Inflammatory macrophage treated with lipopolysaccharide for 1 hour (primary cell): ENCODE data around the gene KNSTRN.

Experiments used
- DNase-seq, 2 donors: peaks; one replicate each; pipeline ENCODE4 v3.0.0-alpha.2; 2020 to 2022

Gene KNSTRN

GRCh38 chr15:40346579-40347558 is 35.7 kb upstream of the KNSTRN start:
- DNase-seq = no peak

- DNase-seq = no peak
Observed at GRCh38 chr15:40347559-40348473, 34.7 kb upstream of the KNSTRN start.

- DNase-seq = no peak
Observed at GRCh38 chr15:40348474-40348870, 34.0 kb upstream of the KNSTRN start.

- DNase-seq = no peak
Observed at GRCh38 chr15:40349163-40349562, 33.4 kb upstream of the KNSTRN start.

GRCh38 chr15:40352281-40352901 is 30.1 kb upstream of the KNSTRN start:
- no peak for DNase-seq

- no peak for DNase-seq
Observed at GRCh38 chr15:40353697-40354096, 28.8 kb upstream of the KNSTRN start.

- DNase-seq = no peak
Observed at GRCh38 chr15:40354408-40355171, 27.9 kb upstream of the KNSTRN start.

- no peak for DNase-seq
Observed at GRCh38 chr15:40355976-40356585, 26.4 kb upstream of the KNSTRN start.

- no peak for DNase-seq
Observed at GRCh38 chr15:40357246-40357645, 25.3 kb upstream of the KNSTRN start.

- DNase-seq = peak; percentile 71 to 90
Observed at GRCh38 chr15:40357723-40358470, 24.6 kb upstream of the KNSTRN start, which contains the start of gene DISP2. DISP2 (plus strand) TSS chr15:40358219; CDS start chr15:40358322, 103 bp downstream.

GRCh38 chr15:40358471-40359353 is 23.8 kb upstream of the KNSTRN start:
- DNase-seq = no peak

- no peak for DNase-seq
Observed at GRCh38 chr15:40360015-40360414, 22.5 kb upstream of the KNSTRN start.

- no peak for DNase-seq
Observed at GRCh38 chr15:40361640-40362039, 20.9 kb upstream of the KNSTRN start.

- DNase-seq = no peak
Observed at GRCh38 chr15:40363611-40364010, 18.9 kb upstream of the KNSTRN start.

- no peak for DNase-seq
Observed at GRCh38 chr15:40364251-40364650, 18.3 kb upstream of the KNSTRN start.

GRCh38 chr15:40365016-40365415 is 17.5 kb upstream of the KNSTRN start:
- DNase-seq = no peak

GRCh38 chr15:40365624-40366456 is 16.7 kb upstream of the KNSTRN start:
- DNase-seq = no peak

GRCh38 chr15:40366457-40367370 is 15.8 kb upstream of the KNSTRN start:
- no peak for DNase-seq
